Measurements from ENCODE around the gene FGF12.

FGF12 gene

GRCh38 chr3:192237992-192238608 lies 489.2 kb downstream of the FGF12 start:
- Histone ChIP-seq H3K27ac (ENCODE audit: insufficient read depth, low read depth, low read length, poor library complexity, severe bottlenecking) (no peak overlapping the region), H3K4me3 (ENCODE audit: insufficient read depth, low read depth, low read length) (no peak overlapping the region), H3K4me1 (ENCODE audit: control insufficient read depth, insufficient read depth, low read length) (no peaks in the 10 kb centered on the region), H3K9me3 (ENCODE audit: control insufficient read depth, low read length) (no peaks in the 10 kb centered on the region), H3K27me3 (ENCODE audit: control insufficient read depth, insufficient read depth, low read length, poor library complexity, severe bottlenecking) (no peaks in the 10 kb centered on the region), H3K36me3 (ENCODE audit: control insufficient read depth, insufficient read depth, low read length) (no peaks in the 10 kb centered on the region)
- WGBS, 2 experiments: 74 to 78% methylated on average over 4 of the region's 4 CpGs

GRCh38 chr3:192229866-192230265 lies 497.5 kb downstream of the FGF12 start:
- WGBS, 2 experiments: 89 to 91% methylated on average over 1 to 2 of the region's 2 CpGs
- H3K9me3 ChIP-seq (ENCODE audit: control insufficient read depth, low read length): no peaks in the 10 kb centered on the region
- no peak overlapping the region for H3K27ac ChIP-seq (ENCODE audit: insufficient read depth, low read depth, low read length, poor library complexity, severe bottlenecking)
- H3K4me1 ChIP-seq (ENCODE audit: control insufficient read depth, insufficient read depth, low read length): no peaks in the 10 kb centered on the region
- no peaks in the 10 kb centered on the region for H3K27me3 ChIP-seq (ENCODE audit: control insufficient read depth, insufficient read depth, low read length, poor library complexity, severe bottlenecking)
- no peaks in the 10 kb centered on the region for H3K36me3 ChIP-seq (ENCODE audit: control insufficient read depth, insufficient read depth, low read length)
- H3K4me3 ChIP-seq (ENCODE audit: insufficient read depth, low read depth, low read length): no peak overlapping the region

GRCh38 chr3:192224634-192225155 lies 502.6 kb downstream of the FGF12 start:
- WGBS, 2 experiments: 94 to 96% methylated on average over 5 of the region's 5 CpGs
- Histone ChIP-seq H3K36me3 (ENCODE audit: control insufficient read depth, insufficient read depth, low read length) (no peaks in the 10 kb centered on the region), H3K4me3 (ENCODE audit: insufficient read depth, low read depth, low read length) (no peak overlapping the region), H3K4me1 (ENCODE audit: control insufficient read depth, insufficient read depth, low read length) (no peaks in the 10 kb centered on the region), H3K27ac (ENCODE audit: insufficient read depth, low read depth, low read length, poor library complexity, severe bottlenecking) (no peak overlapping the region), H3K9me3 (ENCODE audit: control insufficient read depth, low read length) (no peaks in the 10 kb centered on the region), H3K27me3 (ENCODE audit: control insufficient read depth, insufficient read depth, low read length, poor library complexity, severe bottlenecking) (no peaks in the 10 kb centered on the region)

GRCh38 chr3:192223815-192224214 lies 503.5 kb downstream of the FGF12 start:
- no peak overlapping the region for H3K4me3 ChIP-seq (ENCODE audit: insufficient read depth, low read depth, low read length)
- no peaks in the 10 kb centered on the region for H3K9me3 ChIP-seq (ENCODE audit: control insufficient read depth, low read length)
- H3K4me1 ChIP-seq (ENCODE audit: control insufficient read depth, insufficient read depth, low read length): no peaks in the 10 kb centered on the region
- no CpG with 5 or more reads among the region's 2 CpGs for WGBS, 2 experiments
- H3K36me3 ChIP-seq (ENCODE audit: control insufficient read depth, insufficient read depth, low read length): no peaks in the 10 kb centered on the region
- no peak overlapping the region for H3K27ac ChIP-seq (ENCODE audit: insufficient read depth, low read depth, low read length, poor library complexity, severe bottlenecking)
- H3K27me3 ChIP-seq (ENCODE audit: control insufficient read depth, insufficient read depth, low read length, poor library complexity, severe bottlenecking): no peaks in the 10 kb centered on the region

GRCh38 chr3:192220915-192221314 lies 506.4 kb downstream of the FGF12 start:
- Histone ChIP-seq H3K4me3 (ENCODE audit: insufficient read depth, low read depth, low read length) (no peak overlapping the region), H3K9me3 (ENCODE audit: control insufficient read depth, low read length) (no peaks in the 10 kb centered on the region), H3K27me3 (ENCODE audit: control insufficient read depth, insufficient read depth, low read length, poor library complexity, severe bottlenecking) (no peaks in the 10 kb centered on the region), H3K27ac (ENCODE audit: insufficient read depth, low read depth, low read length, poor library complexity, severe bottlenecking) (no peak overlapping the region), H3K4me1 (ENCODE audit: control insufficient read depth, insufficient read depth, low read length) (no peaks in the 10 kb centered on the region), H3K36me3 (ENCODE audit: control insufficient read depth, insufficient read depth, low read length) (no peaks in the 10 kb centered on the region)
- WGBS, 2 experiments: 100% methylated on average over 1 of the region's 1 CpG; no CpG with 5 or more reads in 1 of the 2 experiments

GRCh38 chr3:192219926-192220325 lies 507.4 kb downstream of the FGF12 start:
- Histone ChIP-seq H3K27ac (ENCODE audit: insufficient read depth, low read depth, low read length, poor library complexity, severe bottlenecking) (no peak overlapping the region), H3K4me3 (ENCODE audit: insufficient read depth, low read depth, low read length) (no peak overlapping the region), H3K36me3 (ENCODE audit: control insufficient read depth, insufficient read depth, low read length) (no peaks in the 10 kb centered on the region), H3K4me1 (ENCODE audit: control insufficient read depth, insufficient read depth, low read length) (no peaks in the 10 kb centered on the region), H3K9me3 (ENCODE audit: control insufficient read depth, low read length) (no peaks in the 10 kb centered on the region), H3K27me3 (ENCODE audit: control insufficient read depth, insufficient read depth, low read length, poor library complexity, severe bottlenecking) (no peaks in the 10 kb centered on the region)

- no CpG with 5 or more reads among the region's 2 CpGs for WGBS, 2 experiments
- no peak overlapping the region for H3K4me3 ChIP-seq (ENCODE audit: insufficient read depth, low read depth, low read length)
- H3K4me1 ChIP-seq (ENCODE audit: control insufficient read depth, insufficient read depth, low read length): peaks cover 6% of the 10 kb centered on the region
- no peaks in the 10 kb centered on the region for H3K27me3 ChIP-seq (ENCODE audit: control insufficient read depth, insufficient read depth, low read length, poor library complexity, severe bottlenecking)
- H3K27ac ChIP-seq (ENCODE audit: insufficient read depth, low read depth, low read length, poor library complexity, severe bottlenecking): no peak overlapping the region
- H3K9me3 ChIP-seq (ENCODE audit: control insufficient read depth, low read length): no peaks in the 10 kb centered on the region
- H3K36me3 ChIP-seq (ENCODE audit: control insufficient read depth, insufficient read depth, low read length): no peaks in the 10 kb centered on the region
Measured at GRCh38 chr3:192216067-192216466, 511.3 kb downstream of the FGF12 start.

GRCh38 chr3:192212979-192213378 lies 514.4 kb downstream of the FGF12 start:
- no peaks in the 10 kb centered on the region for H3K27me3 ChIP-seq (ENCODE audit: control insufficient read depth, insufficient read depth, low read length, poor library complexity, severe bottlenecking)
- H3K9me3 ChIP-seq (ENCODE audit: control insufficient read depth, low read length): no peaks in the 10 kb centered on the region
- no peak overlapping the region for H3K4me3 ChIP-seq (ENCODE audit: insufficient read depth, low read depth, low read length)
- 70 to 76% methylated on average over 7 of the region's 7 CpGs for WGBS, 2 experiments
- H3K36me3 ChIP-seq (ENCODE audit: control insufficient read depth, insufficient read depth, low read length): no peaks in the 10 kb centered on the region
- H3K4me1 ChIP-seq (ENCODE audit: control insufficient read depth, insufficient read depth, low read length): peaks cover 6% of the 10 kb centered on the region
- H3K27ac ChIP-seq (ENCODE audit: insufficient read depth, low read depth, low read length, poor library complexity, severe bottlenecking): no peak overlapping the region

GRCh38 chr3:192212335-192212734 lies 515.0 kb downstream of the FGF12 start:
- no peaks in the 10 kb centered on the region for H3K27me3 ChIP-seq (ENCODE audit: control insufficient read depth, insufficient read depth, low read length, poor library complexity, severe bottlenecking)

GRCh38 chr3:192207651-192208050 lies 519.7 kb downstream of the FGF12 start:
- Histone ChIP-seq H3K36me3 (ENCODE audit: control insufficient read depth, insufficient read depth, low read length) (no peaks in the 10 kb centered on the region), H3K27me3 (ENCODE audit: control insufficient read depth, insufficient read depth, low read length, poor library complexity, severe bottlenecking) (no peaks in the 10 kb centered on the region), H3K4me3 (ENCODE audit: insufficient read depth, low read depth, low read length) (no peak overlapping the region), H3K27ac (ENCODE audit: insufficient read depth, low read depth, low read length, poor library complexity, severe bottlenecking) (no peak overlapping the region), H3K9me3 (ENCODE audit: control insufficient read depth, low read length) (no peaks in the 10 kb centered on the region), H3K4me1 (ENCODE audit: control insufficient read depth, insufficient read depth, low read length) (no peaks in the 10 kb centered on the region)
- 90 to 93% methylated on average over 2 of the region's 2 CpGs for WGBS, 2 experiments

More at GRCh38 chr3:192212335-192212734, 515.0 kb downstream of the FGF12 start:
- Histone ChIP-seq H3K27ac (ENCODE audit: insufficient read depth, low read depth, low read length, poor library complexity, severe bottlenecking) (no peak overlapping the region), H3K4me3 (ENCODE audit: insufficient read depth, low read depth, low read length) (no peak overlapping the region), H3K9me3 (ENCODE audit: control insufficient read depth, low read length) (no peaks in the 10 kb centered on the region), H3K4me1 (ENCODE audit: control insufficient read depth, insufficient read depth, low read length) (peaks cover 6% of the 10 kb centered on the region), H3K36me3 (ENCODE audit: control insufficient read depth, insufficient read depth, low read length) (no peaks in the 10 kb centered on the region)
- WGBS, 2 experiments: 87 to 88% methylated on average over 2 of the region's 2 CpGs
